Endothelial cell of umbilical vein (primary cell): ENCODE data around the gene ATP6V1G1. TPM values are rescaled to one million over a fixed set of nuclear protein-coding genes. Genes with fewer than 3 reads are reported as not detected.

Experiments used
- BruUV-seq: library from RNA; stranded (reverse); fragments of 400-500 nt; replicated peaks from 2 replicates; lab custom pipeline; 2021; lab: Mats Ljungman, UMichigan
- CTCF ChIA-PET: fragments of 300-600, 350-600 bp; sonication (Branson Sonifier 250); formaldehyde crosslinking; loops from one replicate; lab custom pipeline; 2021; ENCODE audit warnings: antibody characterized with exemption, inconsistent platforms; lab: Charles Lee
- POLR2A ChIA-PET: fragments of 300-600, 350-600 bp; sonication (Branson Sonifier 250); formaldehyde crosslinking; loops from one replicate; lab custom pipeline; 2021; ENCODE audit warnings: antibody characterized with exemption, inconsistent platforms; lab: Charles Lee
- DNase-seq: peaks from one replicate; pipeline ENCODE4 v3.0.0-alpha.2; 2011; ENCODE audit warnings: low read depth, low spot score
- FAIRE-seq: peaks from 2 replicates; lab custom pipeline; 2011; peaks lifted over from hg19 to GRCh38; lab: Jason Lieb, UNC
- H2AFZ ChIP-seq: 2 replicates; pipeline ENCODE4 v1.6.0; 2012; ENCODE audit warnings: low read depth, low read length, control low read depth, inconsistent platforms
- H3K27ac ChIP-seq: 2 replicates; pipeline ENCODE4 v1.5.1; 2011; ENCODE audit warnings: low read depth, mild to moderate bottlenecking, control low read depth, low read length, moderate library complexity; ENCODE audit not compliant: insufficient read depth
- H3K27me3 ChIP-seq, 2 experiments: 2 replicates each; pipeline versions ENCODE4 v1.6.0 to v1.6.1; 2011; ENCODE audit warnings: low read length in 2 of 2, mixed read lengths in 1 of 2; ENCODE audit not compliant: control insufficient read depth in 2 of 2, insufficient read depth in 2 of 2
- H3K36me3 ChIP-seq, 2 experiments: 2 replicates in 1 of 2; 3 replicates in 1 of 2; pipeline ENCODE4 v1.5.1; 2011; ENCODE audit warnings: low read length in 2 of 2, mild to moderate bottlenecking in 1 of 2, moderate library complexity in 1 of 2; ENCODE audit not compliant: control insufficient read depth in 2 of 2, insufficient read depth in 2 of 2; ENCODE audit errors: extremely low read depth in 1 of 2
- H3K4me1 ChIP-seq: 3 replicates; pipeline ENCODE4 v1.5.1; 2011; ENCODE audit warnings: mild to moderate bottlenecking, low read length; ENCODE audit not compliant: control insufficient read depth, insufficient read depth; ENCODE audit errors: extremely low read depth
- H3K4me2 ChIP-seq: 2 replicates; pipeline ENCODE4 v1.6.1; 2011; ENCODE audit warnings: low read length, control low read depth, mixed read lengths; ENCODE audit not compliant: insufficient read depth
- H3K4me3 ChIP-seq, 3 experiments: fragments of 200-600 bp in 1 of 3; sonication (generic), shearing (Covaris generic) in 1 of 3; replicated peaks in 1 of 3; 2 replicates each; pipeline ENCODE4 v1.5.1; 2011 to 2016; ENCODE audit warnings: control low read depth in 3 of 3, low read length in 3 of 3, mild to moderate bottlenecking in 2 of 3, inconsistent platforms in 1 of 3, low read depth in 1 of 3, moderate library complexity in 1 of 3; ENCODE audit not compliant: insufficient read depth in 1 of 3
- H3K79me2 ChIP-seq: 2 replicates; pipeline ENCODE4 v1.6.0; 2012; ENCODE audit warnings: low read length, inconsistent platforms; ENCODE audit not compliant: control insufficient read depth, insufficient read depth
- H3K9ac ChIP-seq: replicated peaks from 2 replicates; pipeline ENCODE3; 2011; ENCODE audit warnings: low read length, control low read depth; ENCODE audit not compliant: insufficient read depth; ENCODE audit errors: extremely low read depth
- H3K9me1 ChIP-seq: replicated peaks from 3 replicates; pipeline ENCODE4 v1.6.0; 2011; ENCODE audit warnings: mild to moderate bottlenecking, low read length; ENCODE audit not compliant: control insufficient read depth, insufficient read depth; ENCODE audit errors: extremely low read depth
- H3K9me3 ChIP-seq: replicated peaks from 2 replicates; pipeline ENCODE4 v1.5.1; 2012; ENCODE audit warnings: low read length, inconsistent platforms; ENCODE audit not compliant: control insufficient read depth, insufficient read depth
- H4K20me1 ChIP-seq: replicated peaks from 2 replicates; pipeline ENCODE3; 2011; ENCODE audit warnings: mild to moderate bottlenecking, low read length; ENCODE audit not compliant: control insufficient read depth, insufficient read depth; ENCODE audit errors: extremely low read depth
- EZH2 ChIP-seq: IDR thresholded peaks from 2 replicates; pipeline ENCODE4 v1.6.1; 2012; ENCODE audit warnings: borderline replicate concordance, low read depth, mild to moderate bottlenecking, moderate library complexity, low read length, inconsistent platforms; ENCODE audit not compliant: severe bottlenecking
- FOS ChIP-seq: IDR thresholded peaks from 2 replicates; pipeline ENCODE4 v1.6.1; 2011; ENCODE audit warnings: mild to moderate bottlenecking, low read length, moderate library complexity, borderline replicate concordance; ENCODE audit not compliant: insufficient read depth
- GATA2 ChIP-seq: IDR thresholded peaks from 2 replicates; pipeline ENCODE4 v1.7.0; 2011; ENCODE audit warnings: low read depth, mild to moderate bottlenecking, moderate library complexity, mixed read lengths, low read length; ENCODE audit not compliant: insufficient read length, insufficient read depth
- JUN ChIP-seq: IDR thresholded peaks from 2 replicates; pipeline ENCODE4 v1.6.1; 2011; ENCODE audit warnings: borderline replicate concordance, low read depth; ENCODE audit not compliant: insufficient read length, insufficient read depth
- MAX ChIP-seq: IDR thresholded peaks from 2 replicates; pipeline ENCODE4 v1.6.1; 2011; ENCODE audit not compliant: insufficient read depth, insufficient read length
- MYC ChIP-seq: IDR thresholded peaks from one replicate; pipeline ENCODE4 v1.6.1; 2011; ENCODE audit warnings: mild to moderate bottlenecking, low read depth, low read length
- POLR2A ChIP-seq: IDR thresholded peaks from 2 replicates; pipeline ENCODE4 v1.6.1; 2012; ENCODE audit warnings: low read depth, mild to moderate bottlenecking, control low read depth, low read length
- POLR2AphosphoS5 ChIP-seq: IDR thresholded peaks from 2 replicates; pipeline ENCODE4 v1.6.1; 2012; ENCODE audit warnings: low read depth, mild to moderate bottlenecking, control low read depth, low read length, moderate library complexity; ENCODE audit not compliant: insufficient read depth
- dilution Hi-C: fragments of 300-500 bp; cut with MboI; formaldehyde crosslinking; loops from one replicate; pipeline ENCODE4 v1.15.0; 2019; ENCODE audit warnings: low sequenced_read_pairs; ENCODE audit not compliant: extremely low pct_ligation_motif_present
- intact Hi-C: fragments of 100-400 bp; cut with micrococcal nuclease; formaldehyde crosslinking; loops from one replicate; pipeline ENCODE4 v1.10.0; 2022
- polyA plus RNA-seq, 4 experiments: library from polyadenylated mRNA; depleted of rRNA in 3 of 4; stranded (reverse) in 3 of 4; unstranded in 1 of 4; fragments of >200 nt; gene quantifications; 2 replicates each; pipeline versions ENCODE4 v1.2.1 to v1.2.3, GENCODE V29; 2011 to 2012; ENCODE audit warnings: missing spikeins in 1 of 4
- total RNA-seq: library from RNA; stranded (reverse); gene quantifications from 2 replicates; pipeline ENCODE4 v1.2.3, GENCODE V29; 2021
- TF ChIP-seq, protein P1 (sequence below), 2 donors: IDR thresholded peaks; 1 replicate in 1 of 2; 2 replicates in 1 of 2; pipeline ENCODE4 v1.5.1; 2011; ENCODE audit warnings: low read length in 2 of 2, mild to moderate bottlenecking in 2 of 2, moderate library complexity in 2 of 2, control low read depth in 1 of 2, inconsistent platforms in 1 of 2, low read depth in 1 of 2; ENCODE audit not compliant: insufficient read depth in 1 of 2; ENCODE audit errors: extremely low read depth in 1 of 2

Gene ATP6V1G1
- total and polyA plus RNA-seq, 2 donors (not counting 3 experiments of a cell fraction or from before 2014, with no cell fraction given): 78.9 to 96.9 TPM

- Histone ChIP-seq H4K20me1 (no peaks in the 10 kb centered on the region), H3K4me2 (no peak overlapping the region), H3K4me3 (no peak overlapping the region), H3K9me3 (no peaks in the 10 kb centered on the region), H3K36me3 (no peaks in the 10 kb centered on the region), H3K9me1 (no peaks in the 10 kb centered on the region), H3K79me2 (no peaks in the 10 kb centered on the region), H3K27me3 (peaks cover 0 to 3% of the 10 kb centered on the region in 2 experiments), H3K27ac (no peak overlapping the region), H3K9ac (no peak overlapping the region), H2AFZ (no peak overlapping the region), H3K4me1 (no peaks in the 10 kb centered on the region)
- intact Hi-C loops: no loop called here
- BruUV-seq: no TSS peak
- no peak for FAIRE-seq
- dilution Hi-C loops: no loop called here
- ChIA-PET CTCF (no interaction called here), POLR2A (no interaction called here)
- TF ChIP-seq FOS (no peak), GATA2 (no peak), MAX (no peak), POLR2A (no peak), POLR2AphosphoS5 (no peak), EZH2 (no peak), JUN (no peak), MYC (no peak)
- TF ChIP-seq, protein P1, sequence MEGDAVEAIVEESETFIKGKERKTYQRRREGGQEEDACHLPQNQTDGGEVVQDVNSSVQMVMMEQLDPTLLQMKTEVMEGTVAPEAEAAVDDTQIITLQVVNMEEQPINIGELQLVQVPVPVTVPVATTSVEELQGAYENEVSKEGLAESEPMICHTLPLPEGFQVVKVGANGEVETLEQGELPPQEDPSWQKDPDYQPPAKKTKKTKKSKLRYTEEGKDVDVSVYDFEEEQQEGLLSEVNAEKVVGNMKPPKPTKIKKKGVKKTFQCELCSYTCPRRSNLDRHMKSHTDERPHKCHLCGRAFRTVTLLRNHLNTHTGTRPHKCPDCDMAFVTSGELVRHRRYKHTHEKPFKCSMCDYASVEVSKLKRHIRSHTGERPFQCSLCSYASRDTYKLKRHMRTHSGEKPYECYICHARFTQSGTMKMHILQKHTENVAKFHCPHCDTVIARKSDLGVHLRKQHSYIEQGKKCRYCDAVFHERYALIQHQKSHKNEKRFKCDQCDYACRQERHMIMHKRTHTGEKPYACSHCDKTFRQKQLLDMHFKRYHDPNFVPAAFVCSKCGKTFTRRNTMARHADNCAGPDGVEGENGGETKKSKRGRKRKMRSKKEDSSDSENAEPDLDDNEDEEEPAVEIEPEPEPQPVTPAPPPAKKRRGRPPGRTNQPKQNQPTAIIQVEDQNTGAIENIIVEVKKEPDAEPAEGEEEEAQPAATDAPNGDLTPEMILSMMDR (IDR thresholded peaks at IDR 0.05; ENCODE audit: extremely low read depth in 1 of 2, insufficient read depth in 1 of 2, low read depth in 1 of 2, low read length in 2 of 2): no peak
- DNase-seq: no peak
These were observed 29.4 kb upstream of the ATP6V1G1 start for GRCh38 chr9:114558027-114558675.
